ENCODE data around the gene BOC. TPM values are rescaled to one million over a fixed set of nuclear protein-coding genes. Genes with fewer than 3 reads are reported as not detected.

The BOC gene
- total and polyA plus RNA-seq, 8 donors = 4.9 to 19.5 (median 9.9) TPM

DNA sequence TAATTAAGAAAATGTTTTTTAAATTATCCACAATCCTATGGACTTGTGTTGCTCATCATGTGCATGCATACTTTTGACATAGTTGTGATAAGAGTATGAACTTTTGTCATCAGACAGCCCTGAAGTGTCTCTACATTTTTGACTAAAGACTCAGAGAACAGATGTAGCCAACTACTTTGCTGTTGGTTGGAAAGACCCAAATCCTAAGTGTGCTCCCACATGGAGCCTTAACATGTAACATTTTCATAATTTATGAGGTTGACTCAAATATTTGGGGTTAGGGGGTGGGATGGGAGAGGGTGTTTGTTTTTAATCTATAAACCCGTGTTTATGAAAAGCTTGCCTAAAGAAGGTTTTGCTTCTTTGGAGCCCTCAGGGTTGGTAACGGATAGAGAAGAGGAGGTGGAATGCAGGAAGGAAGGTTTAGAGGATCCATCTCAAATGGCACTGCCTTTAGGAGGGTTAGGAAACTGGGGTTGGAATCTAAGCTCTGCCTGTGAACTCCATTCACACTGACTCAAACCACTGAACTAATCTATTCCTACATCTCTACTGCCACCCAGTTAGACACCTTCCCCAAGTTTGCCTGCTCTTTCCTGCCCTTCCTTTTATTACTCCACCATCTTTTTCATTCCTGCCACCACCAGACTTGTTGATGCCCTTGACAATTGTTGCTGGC, 3.7 kb downstream of the BOC start:
- peaks cover 0 to 4% (median 0%) of the 10 kb centered on the region in 3 donors for H3K4me1 ChIP-seq
- FAIRE-seq = no peak
- WGBS, 2 donors = 77 to 84% methylated on average over 2 of the region's 2 CpGs

DNA sequence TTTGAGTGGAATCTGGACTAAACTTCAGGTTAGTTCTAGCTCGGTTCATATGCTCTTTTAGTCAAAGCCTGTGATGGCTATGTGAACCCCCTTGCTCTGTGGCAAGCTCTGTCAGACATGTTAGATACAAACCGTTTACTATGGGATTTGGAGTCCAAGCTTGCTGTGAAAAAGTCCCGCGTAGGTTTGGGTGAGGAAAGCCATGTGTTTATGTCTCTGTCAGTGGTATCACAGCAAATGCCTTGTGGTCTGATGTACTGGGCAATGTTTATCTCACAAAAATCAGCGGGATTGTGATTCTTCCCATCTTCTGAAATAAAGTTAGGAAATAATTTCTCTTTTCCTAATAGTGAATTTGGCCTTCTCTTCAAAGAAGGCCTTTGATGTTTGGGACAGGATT, 5.0 kb downstream of the BOC start:
- intact Hi-C loops (cut with DNase I) = loop anchor here in 1 of 3 donors (5.0 kb wide), 1 partner anchor 51 kb away; no protein-coding TSS in a partner anchor
- Histone ChIP-seq H3K27ac (no peak overlapping the region), H3K4me1 (peaks cover 0 to 4% (median 0%) of the 10 kb centered on the region in 3 donors), H3K36me3 (no peaks in the 10 kb centered on the region), H3K27me3 (no peaks in the 10 kb centered on the region), H3K9me3 (no peaks in the 10 kb centered on the region), H3K4me3 (no peak overlapping the region)
- no peak for ATAC-seq
- DNase-seq = no peak
- WGBS, 2 donors = 90 to 92% methylated on average over 5 of the region's 5 CpGs
- no peak for FAIRE-seq
- TF ChIP-seq, protein P1, sequence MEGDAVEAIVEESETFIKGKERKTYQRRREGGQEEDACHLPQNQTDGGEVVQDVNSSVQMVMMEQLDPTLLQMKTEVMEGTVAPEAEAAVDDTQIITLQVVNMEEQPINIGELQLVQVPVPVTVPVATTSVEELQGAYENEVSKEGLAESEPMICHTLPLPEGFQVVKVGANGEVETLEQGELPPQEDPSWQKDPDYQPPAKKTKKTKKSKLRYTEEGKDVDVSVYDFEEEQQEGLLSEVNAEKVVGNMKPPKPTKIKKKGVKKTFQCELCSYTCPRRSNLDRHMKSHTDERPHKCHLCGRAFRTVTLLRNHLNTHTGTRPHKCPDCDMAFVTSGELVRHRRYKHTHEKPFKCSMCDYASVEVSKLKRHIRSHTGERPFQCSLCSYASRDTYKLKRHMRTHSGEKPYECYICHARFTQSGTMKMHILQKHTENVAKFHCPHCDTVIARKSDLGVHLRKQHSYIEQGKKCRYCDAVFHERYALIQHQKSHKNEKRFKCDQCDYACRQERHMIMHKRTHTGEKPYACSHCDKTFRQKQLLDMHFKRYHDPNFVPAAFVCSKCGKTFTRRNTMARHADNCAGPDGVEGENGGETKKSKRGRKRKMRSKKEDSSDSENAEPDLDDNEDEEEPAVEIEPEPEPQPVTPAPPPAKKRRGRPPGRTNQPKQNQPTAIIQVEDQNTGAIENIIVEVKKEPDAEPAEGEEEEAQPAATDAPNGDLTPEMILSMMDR (IDR thresholded peaks at IDR 0.05) = no peak

More for the DNA sequence above, 3.7 kb downstream of the BOC start:
- TF ChIP-seq, protein P1 (IDR thresholded peaks at IDR 0.05) = no peak
- H3K27me3 ChIP-seq = no peaks in the 10 kb centered on the region
- no peaks in the 10 kb centered on the region for H3K36me3 ChIP-seq
- no peak overlapping the region for H3K27ac ChIP-seq
- no peak overlapping the region for H3K4me3 ChIP-seq
- ATAC-seq (no peak), DNase-seq (no peak)
- H3K9me3 ChIP-seq = no peaks in the 10 kb centered on the region
- intact Hi-C loops (cut with DNase I) = loop anchor here in 1 of 3 donors (5.0 kb wide), 1 partner anchor 52 kb away; no protein-coding TSS in a partner anchor

DNA sequence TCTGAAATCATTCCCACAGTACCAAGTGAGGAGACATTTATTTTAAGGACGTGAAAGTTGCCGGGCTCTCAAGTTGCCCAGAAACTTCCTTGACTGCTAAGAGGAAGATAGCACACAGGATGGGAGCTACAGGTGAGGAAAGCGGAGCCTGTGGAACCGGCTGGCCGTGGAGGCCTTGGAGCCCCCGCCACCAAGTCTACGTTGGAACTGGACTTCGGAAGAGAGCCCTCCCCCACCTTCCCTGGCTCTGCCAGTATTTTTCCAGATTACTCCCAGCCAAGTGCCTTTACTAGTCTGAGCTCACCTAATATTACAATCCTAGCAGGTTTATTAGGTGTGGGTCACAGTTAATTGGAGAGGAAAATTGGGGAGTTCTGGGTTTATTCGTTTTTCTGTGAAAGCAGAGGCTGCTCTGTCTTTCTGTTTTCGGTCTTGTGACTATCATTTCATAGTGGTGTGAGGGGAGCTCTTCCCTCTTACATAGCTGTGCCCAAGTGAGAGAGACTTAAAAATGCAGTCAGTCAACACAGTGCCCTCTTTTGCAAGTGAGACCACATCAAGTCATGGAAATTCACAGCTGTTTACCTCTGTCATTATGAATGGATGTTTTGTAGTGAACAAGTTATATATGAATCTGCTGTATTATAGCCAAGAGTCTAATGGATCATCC, 6.8 kb downstream of the BOC start:
- no peaks in the 10 kb centered on the region for H3K9me3 ChIP-seq
- H3K4me1 ChIP-seq = peaks cover 0 to 6% (median 0%) of the 10 kb centered on the region in 3 donors
- intact Hi-C loops (cut with DNase I) = loop anchor here in 1 of 3 donors (5.0 kb wide), 1 partner anchor 49 kb away; no protein-coding TSS in a partner anchor
- H3K36me3 ChIP-seq = no peaks in the 10 kb centered on the region
- WGBS, 2 donors = 83 to 84% methylated on average over 10 of the region's 10 CpGs
- H3K27ac ChIP-seq = no peak overlapping the region
- TF ChIP-seq, protein P1 (IDR thresholded peaks at IDR 0.05) = no peak
- FAIRE-seq (no peak), DNase-seq (no peak), ATAC-seq (no peak)
- no peaks in the 10 kb centered on the region for H3K27me3 ChIP-seq
- no peak overlapping the region for H3K4me3 ChIP-seq

DNA sequence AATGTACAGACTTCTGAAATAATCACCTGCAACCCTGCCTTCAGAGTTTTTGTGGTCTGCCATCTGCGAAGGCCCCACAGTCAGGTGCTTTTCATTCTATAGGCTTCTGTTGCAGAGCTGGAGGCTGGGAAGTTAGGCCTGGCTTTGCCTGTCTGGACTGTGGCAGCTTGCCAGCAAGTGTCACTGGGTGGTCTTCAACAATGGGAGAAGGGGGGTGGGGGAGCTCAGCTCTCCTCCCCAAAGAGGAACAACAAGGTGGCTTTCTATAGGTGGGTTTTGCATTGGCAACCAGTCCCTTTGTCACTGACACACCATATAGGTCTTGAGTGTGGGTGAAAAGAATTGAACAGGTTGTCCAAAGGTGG, 7.3 kb downstream of the BOC start:
- intact Hi-C loops (cut with DNase I) = loop anchor here in 1 of 3 donors (5.0 kb wide), 1 partner anchor 49 kb away; no protein-coding TSS in a partner anchor
- ATAC-seq (no peak), FAIRE-seq (no peak), DNase-seq (no peak)
- H3K27ac ChIP-seq = no peak overlapping the region
- H3K4me3 ChIP-seq = no peak overlapping the region
- WGBS, 2 donors = 96 to 100% methylated on average over 1 of the region's 1 CpG
- H3K36me3 ChIP-seq = no peaks in the 10 kb centered on the region
- TF ChIP-seq, protein P1 (IDR thresholded peaks at IDR 0.05) = no peak
- no peaks in the 10 kb centered on the region for H3K9me3 ChIP-seq
- no peaks in the 10 kb centered on the region for H3K27me3 ChIP-seq
- peaks cover 0 to 5% (median 0%) of the 10 kb centered on the region in 3 donors for H3K4me1 ChIP-seq
